H1 (cell line): ENCODE measurements around the gene RASEF. TPM values are rescaled to one million over a fixed set of nuclear protein-coding genes. Genes with fewer than 3 reads are reported as not detected.

ENCODE experiments used
- CTCF ChIA-PET: fragments of 300-600 bp; sonication (Branson Sonifier 250); formaldehyde crosslinking; loops from one replicate; lab custom pipeline; 2021; ENCODE audit not compliant: partially characterized antibody; lab: Charles Lee
- POLR2A ChIA-PET: fragments of 300-600 bp; sonication (Branson Sonifier 250); formaldehyde crosslinking; loops from one replicate; lab custom pipeline; 2021; ENCODE audit warnings: inconsistent platforms; ENCODE audit not compliant: partially characterized antibody; lab: Charles Lee
- DNase-seq, 2 experiments: peaks; one replicate each; pipeline versions ENCODE4 v3.0.0 to v3.0.0-alpha.2; 2010 to 2022; ENCODE audit warnings: low spot score in 2 of 2, low read depth in 1 of 2, mixed read lengths in 1 of 2
- FAIRE-seq: peaks from 2 replicates; lab custom pipeline; 2011; peaks lifted over from hg19 to GRCh38; lab: Jason Lieb, UNC
- H2AFZ ChIP-seq: 2 replicates; pipeline ENCODE4 v1.8.1; 2012; ENCODE audit warnings: low read length, inconsistent platforms
- H2AK5ac ChIP-seq: 2 replicates; pipeline ENCODE4 v1.6.1; 2013; ENCODE audit warnings: low read depth, low read length
- H2BK120ac ChIP-seq: replicated peaks from 2 replicates; pipeline ENCODE3; 2013; ENCODE audit warnings: low read depth, low read length, inconsistent platforms
- H2BK12ac ChIP-seq: 2 replicates; pipeline ENCODE4 v1.6.1; 2013; ENCODE audit warnings: low read depth, low read length
- H2BK15ac ChIP-seq: 2 replicates; pipeline ENCODE4 v1.6.1; 2013; ENCODE audit warnings: low read length
- H2BK20ac ChIP-seq: 2 replicates; pipeline ENCODE4 v1.6.1; 2013; ENCODE audit warnings: low read length
- H2BK5ac ChIP-seq: 2 replicates; pipeline ENCODE4 v1.6.1; 2013; ENCODE audit warnings: low read depth, low read length
- H3K14ac ChIP-seq: 2 replicates; pipeline ENCODE4 v1.6.1; 2013; ENCODE audit warnings: inconsistent platforms; ENCODE audit not compliant: insufficient read length
- H3K18ac ChIP-seq: 2 replicates; pipeline ENCODE4 v1.6.1; 2013; ENCODE audit warnings: low read length; ENCODE audit errors: extremely low read depth
- H3K23ac ChIP-seq: 2 replicates; pipeline ENCODE4 v1.6.1; 2013; ENCODE audit warnings: inconsistent platforms; ENCODE audit not compliant: insufficient read length
- H3K23me2 ChIP-seq: 2 replicates; pipeline ENCODE4 v1.6.1; 2013; ENCODE audit warnings: low read depth, low read length
- H3K27ac ChIP-seq: 2 replicates; pipeline ENCODE4 v1.6.1; 2011; ENCODE audit warnings: low read depth, low read length, inconsistent platforms
- H3K27me3 ChIP-seq, 4 experiments: replicated peaks in 1 of 4; 1 replicate in 1 of 4; 2 replicates in 3 of 4; pipeline versions ENCODE4 v1.6.1 to v1.8.1; 2011 to 2013; ENCODE audit warnings: low read length in 3 of 4, mild to moderate bottlenecking in 3 of 4, inconsistent platforms in 2 of 4, mixed read lengths in 2 of 4, moderate library complexity in 1 of 4; ENCODE audit not compliant: control insufficient read depth in 3 of 4, insufficient read depth in 3 of 4; ENCODE audit errors: extremely low read depth in 1 of 4
- H3K36me3 ChIP-seq, 4 experiments: 2 replicates each; pipeline versions ENCODE4 v1.6.1 to v1.8.1; 2011 to 2013; ENCODE audit warnings: mild to moderate bottlenecking in 4 of 4, low read length in 3 of 4, moderate library complexity in 2 of 4, control low read depth in 1 of 4, inconsistent platforms in 1 of 4; ENCODE audit not compliant: insufficient read depth in 4 of 4, control insufficient read depth in 2 of 4
- H3K4ac ChIP-seq: replicated peaks from 2 replicates; pipeline ENCODE3; 2013; ENCODE audit warnings: low read length, low read depth, mixed read lengths, inconsistent platforms; ENCODE audit not compliant: insufficient read length
- H3K4me1 ChIP-seq, 4 experiments: replicated peaks in 1 of 4; 1 replicate in 1 of 4; 2 replicates in 3 of 4; pipeline versions ENCODE4 v1.6.1 to v1.8.1; 2011 to 2013; ENCODE audit warnings: low read length in 3 of 4, inconsistent platforms in 2 of 4, mixed read lengths in 1 of 4; ENCODE audit not compliant: insufficient read depth in 4 of 4, control insufficient read depth in 3 of 4
- H3K4me2 ChIP-seq, 2 experiments: 2 replicates each; pipeline versions ENCODE4 v1.6.1 to v1.8.1; 2011 to 2013; ENCODE audit warnings: low read depth in 2 of 2, low read length in 2 of 2, control low read depth in 1 of 2, inconsistent platforms in 1 of 2, mild to moderate bottlenecking in 1 of 2; ENCODE audit not compliant: insufficient read depth in 1 of 2
- H3K4me3 ChIP-seq, 4 experiments: fragments of 200-600, 300-600 bp in 1 of 4; sonication (generic), shearing (Covaris generic), sonication (Bioruptor Twin) in 1 of 4; 2 replicates each; pipeline versions ENCODE4 v1.5.1 to v1.8.1; 2011 to 2016; ENCODE audit warnings: low read length in 4 of 4, low read depth in 3 of 4, control low read depth in 2 of 4, inconsistent platforms in 2 of 4, mild to moderate bottlenecking in 2 of 4, mixed read lengths in 1 of 4, moderate library complexity in 1 of 4; ENCODE audit not compliant: insufficient read depth in 2 of 4; ENCODE audit errors: extremely low read depth in 1 of 4
- H3K56ac ChIP-seq: replicated peaks from 2 replicates; pipeline ENCODE3; 2013; ENCODE audit warnings: low read depth, mild to moderate bottlenecking, mixed read lengths, low read length, inconsistent platforms; ENCODE audit not compliant: insufficient read length
- H3K79me1 ChIP-seq: 2 replicates; pipeline ENCODE4 v1.6.1; 2013; ENCODE audit warnings: low read depth, low read length, control low read depth
- H3K79me2 ChIP-seq, 2 experiments: 2 replicates each; pipeline versions ENCODE4 v1.6.1 to v1.8.1; 2012 to 2013; ENCODE audit warnings: low read length in 2 of 2, mild to moderate bottlenecking in 2 of 2, inconsistent platforms in 1 of 2; ENCODE audit not compliant: insufficient read depth in 2 of 2, control insufficient read depth in 1 of 2
- H3K9ac ChIP-seq, 4 experiments: replicated peaks in 1 of 4; 1 replicate in 1 of 4; 2 replicates in 3 of 4; pipeline versions ENCODE4 v1.6.1 to v1.8.1; 2011 to 2013; ENCODE audit warnings: low read depth in 3 of 4, low read length in 3 of 4, control low read depth in 2 of 4, mild to moderate bottlenecking in 2 of 4, moderate library complexity in 2 of 4, inconsistent platforms in 1 of 4; ENCODE audit errors: extremely low read depth in 1 of 4
- H3K9me3 ChIP-seq, 2 experiments: 2 replicates each; pipeline versions ENCODE4 v1.6.1 to v1.8.1; 2012 to 2013; ENCODE audit warnings: mild to moderate bottlenecking in 2 of 2, moderate library complexity in 2 of 2, control low read depth in 1 of 2, inconsistent platforms in 1 of 2, low read depth in 1 of 2, low read length in 1 of 2, mixed read lengths in 1 of 2; ENCODE audit not compliant: insufficient read depth in 2 of 2
- H4K20me1 ChIP-seq, 2 experiments: replicated peaks in 1 of 2; 2 replicates each; pipeline versions ENCODE3 to v1.8.1; 2011 to 2013; ENCODE audit warnings: inconsistent platforms in 2 of 2, low read length in 2 of 2, mild to moderate bottlenecking in 1 of 2; ENCODE audit not compliant: insufficient read depth in 2 of 2, control insufficient read depth in 1 of 2
- H4K5ac ChIP-seq: 2 replicates; pipeline ENCODE4 v1.6.1; 2013; ENCODE audit warnings: low read length, low read depth, mixed read lengths, inconsistent platforms; ENCODE audit not compliant: insufficient read length
- H4K8ac ChIP-seq: 2 replicates; pipeline ENCODE4 v1.8.0; 2013; ENCODE audit warnings: mild to moderate bottlenecking, moderate library complexity, low read length, inconsistent platforms; ENCODE audit not compliant: insufficient read depth; ENCODE audit errors: extremely low read depth
- H4K91ac ChIP-seq: replicated peaks from 2 replicates; pipeline ENCODE3; 2013; ENCODE audit warnings: low read length, mixed read lengths, inconsistent platforms; ENCODE audit not compliant: insufficient read length
- KDM5A ChIP-seq: fragments of 200-600 bp; IDR thresholded peaks from 2 replicates; pipeline ENCODE4 v1.7.1; 2012; ENCODE audit warnings: mild to moderate bottlenecking, low read length, inconsistent platforms, mixed read lengths
- WGBS, 2 experiments: shearing (Covaris generic) in 1 of 2; methylation state at CpG; one replicate each; pipeline versions ENCODE4 v1.1.6 to v1.1.7; 2013 to 2015; ENCODE audit warnings: low lambda C conversion rate in 2 of 2, mixed read lengths in 2 of 2, inconsistent platforms in 1 of 2, low coverage in 1 of 2, missing lambda C conversion rate in 1 of 2; ENCODE audit not compliant: insufficient replicate concordance in 2 of 2, insufficient coverage in 1 of 2, insufficient read length in 1 of 2; ENCODE audit errors: extremely low coverage in 1 of 2, missing lambda C conversion rate in 1 of 2; 5-methylcytosine and 5-hydroxymethylcytosine counted together
- polyA plus RNA-seq, 7 experiments: library from polyadenylated mRNA; depleted of rRNA in 3 of 7; stranded (reverse) in 5 of 7; unstranded in 2 of 7; fragments of >200 nt in 5 of 7; fragments of 200-250 nt in 2 of 7; gene quantifications; 1 replicate in 5 of 7; 2 replicates in 1 of 7; 4 replicates in 1 of 7; pipeline versions ENCODE4 v1.2.1 to v1.2.3, GENCODE V29; 2011 to 2013; ENCODE audit warnings: missing spikeins in 2 of 7, mixed read lengths in 2 of 7
- total RNA-seq: library from RNA; stranded (reverse); fragmentation: NEBNext Ultra II Directional; extraction: Animal tissue kit (Norgen Biotek cat#: 25700); gene quantifications from 2 replicates; pipeline ENCODE4 v1.2.1, GENCODE V29; 2021

The RASEF gene
- total and polyA plus RNA-seq, 2 of the 8 experiments (the other 6 are each of a cell fraction or from before 2014, with no cell fraction given) = 1.1 to 4.6 TPM

DNA sequence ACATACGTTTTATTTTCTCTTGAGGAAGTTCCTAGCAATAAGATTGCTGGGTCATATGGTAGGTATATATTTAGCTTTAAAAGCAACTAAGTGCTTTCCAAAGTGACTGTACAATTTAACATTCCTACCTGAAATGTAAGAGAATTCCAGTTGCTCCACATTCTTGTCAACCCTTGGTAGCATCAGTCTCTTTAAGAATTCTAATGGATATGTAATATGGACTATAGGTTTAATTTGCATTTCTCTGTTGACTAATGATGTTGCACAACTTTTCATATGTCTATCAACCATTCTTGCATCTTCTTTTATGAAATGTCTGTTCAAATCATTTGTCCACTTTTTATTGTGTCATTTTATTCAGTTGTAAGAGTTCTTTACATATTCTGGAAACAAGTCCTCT lies 6.7 kb upstream of the RASEF start:
- 92% methylated on average over 1 of the region's 1 CpG; no CpG with 5 or more reads in 1 of the 2 experiments for WGBS, 2 experiments
- H3K4me2 ChIP-seq = no peak overlapping the region
- FAIRE-seq = no peak

More for the DNA sequence above, 6.7 kb upstream of the RASEF start:
- Histone ChIP-seq H3K23me2 (no peaks in the 10 kb centered on the region), H3K4ac (no peak overlapping the region), H2BK15ac (no peak overlapping the region), H3K4me3 (no peak overlapping the region), H2BK20ac (no peak overlapping the region), H3K79me1 (no peaks in the 10 kb centered on the region), H4K91ac (no peak overlapping the region), H4K5ac (no peak overlapping the region), H2AK5ac (no peak overlapping the region), H3K27me3 (no peaks in the 10 kb centered on the region), H2BK5ac (no peak overlapping the region), H3K14ac (no peak overlapping the region), H3K9ac (no peak overlapping the region), H4K8ac (no peak overlapping the region), H3K27ac (no peak overlapping the region), H3K79me2 (no peaks in the 10 kb centered on the region), H4K20me1 (no peaks in the 10 kb centered on the region), H3K56ac (no peak overlapping the region), H3K9me3 (no peaks in the 10 kb centered on the region), H2BK12ac (no peak overlapping the region), H3K36me3 (no peaks in the 10 kb centered on the region), H2AFZ (no peak overlapping the region), H3K4me1 (no peaks in the 10 kb centered on the region), H2BK120ac (no peak overlapping the region), H3K18ac (no peak overlapping the region), H3K23ac (no peak overlapping the region)
- POLR2A ChIA-PET = no interaction called here
- no peak for DNase-seq
- CTCF ChIA-PET = no interaction called here
- TF ChIP-seq KDM5A = no peak
